Karpas-422 (cell line): ENCODE data around the gene PTPN4. TPM values are rescaled to one million over a fixed set of nuclear protein-coding genes. Genes with fewer than 3 reads are reported as not detected.

Experiments used
- DNase-seq: peaks from one replicate; pipeline ENCODE4 v3.0.0-alpha.2; 2015
- H2AFZ ChIP-seq: fragments of 200-600 bp; sonication (generic); 2 replicates; pipeline ENCODE4 v1.6.1; 2014; ENCODE audit warnings: antibody characterized with exemption, low read length, mixed read lengths
- H3K27ac ChIP-seq: fragments of 200-600 bp; sonication (generic); 2 replicates; pipeline ENCODE4 v1.5.1; 2014; ENCODE audit warnings: mild to moderate bottlenecking, low read length, moderate library complexity
- H3K27me3 ChIP-seq: fragments of 200-600 bp; sonication (generic); 2 replicates; pipeline ENCODE4 v1.6.1; 2014; ENCODE audit warnings: low read length, mixed read lengths
- H3K36me3 ChIP-seq: fragments of 200-600 bp; sonication (generic); 2 replicates; pipeline ENCODE4 v1.6.1; 2014; ENCODE audit warnings: low read length, mixed read lengths; ENCODE audit not compliant: insufficient read depth
- H3K4me1 ChIP-seq: fragments of 200-600 bp; sonication (generic); 2 replicates; pipeline ENCODE4 v1.6.1; 2014; ENCODE audit warnings: mild to moderate bottlenecking, low read length, mixed read lengths
- H3K4me2 ChIP-seq: fragments of 200-600 bp; sonication (generic); 2 replicates; pipeline ENCODE4 v1.6.1; 2014; ENCODE audit warnings: low read length, low read depth, mild to moderate bottlenecking; ENCODE audit not compliant: poor library complexity, severe bottlenecking
- H3K4me3 ChIP-seq: fragments of 200-600 bp; sonication (generic); 2 replicates; pipeline ENCODE4 v1.5.1; 2014; ENCODE audit warnings: mild to moderate bottlenecking, antibody characterized with exemption, low read length, mixed read lengths
- H3K79me2 ChIP-seq: fragments of 200-600 bp; sonication (generic); 2 replicates; pipeline ENCODE4 v1.6.1; 2014; ENCODE audit warnings: mild to moderate bottlenecking, low read length, mixed read lengths
- H3K9ac ChIP-seq: fragments of 200-600 bp; sonication (generic); 2 replicates; pipeline ENCODE4 v1.6.0; 2014; ENCODE audit warnings: low read length
- H3K9me2 ChIP-seq: fragments of 200-600 bp; sonication (generic), shearing (Covaris generic); replicated peaks from 2 replicates; pipeline ENCODE4 v1.6.0; 2014; ENCODE audit warnings: mild to moderate bottlenecking, low read length, moderate library complexity; ENCODE audit not compliant: insufficient read depth
- H3K9me3 ChIP-seq: fragments of 300-700, 200-600 bp; sonication (generic); 2 replicates; pipeline ENCODE4 v1.6.1; 2014; ENCODE audit warnings: low read length, mixed read lengths
- H4K20me1 ChIP-seq: fragments of 200-600 bp; sonication (generic); 2 replicates; pipeline ENCODE4 v1.6.1; 2014; ENCODE audit warnings: mild to moderate bottlenecking, antibody characterized with exemption, low read length, low read depth; ENCODE audit not compliant: insufficient read depth
- total RNA-seq: library from RNA; depleted of rRNA; stranded (reverse); fragments of >200 nt; shearing (Covaris generic); gene quantifications from 2 replicates; pipeline ENCODE4 v1.2.3, GENCODE V29; 2014; ENCODE audit warnings: low replicate concordance

PTPN4 gene
- total RNA-seq, 1 experiment from 2014 or later = 56.7 TPM

GRCh38 chr2:119864318-119864717 is 104.6 kb downstream of the PTPN4 start:
- Histone ChIP-seq H3K79me2 (0 out of 2 replicates have a peak, but pooled peaks cover 4% of the 10 kb centered on the region), H3K9me2 (no peaks in the 10 kb centered on the region), H3K9ac (no peak overlapping the region), H3K36me3 (no peaks in the 10 kb centered on the region), H3K27ac (peak overlapping the region; percentile 88), H3K27me3 (no peaks in the 10 kb centered on the region), H3K4me2 (peak overlapping the region; percentile 53), H4K20me1 (no peaks in the 10 kb centered on the region), H2AFZ (no peak overlapping the region), H3K4me3 (no peak overlapping the region), H3K4me1 (peaks cover 41% of the 10 kb centered on the region), H3K9me3 (no peaks in the 10 kb centered on the region)
- DNase-seq = peak; percentile 67

GRCh38 chr2:119871725-119872124 is 112.0 kb downstream of the PTPN4 start:
- H3K9me2 ChIP-seq = no peaks in the 10 kb centered on the region
- H4K20me1 ChIP-seq = no peaks in the 10 kb centered on the region
- no peaks in the 10 kb centered on the region for H3K27me3 ChIP-seq
- H3K36me3 ChIP-seq = no peaks in the 10 kb centered on the region
- no peak overlapping the region for H2AFZ ChIP-seq
- H3K27ac ChIP-seq = no peak overlapping the region
- no peak for DNase-seq
- H3K4me1 ChIP-seq = no peaks in the 10 kb centered on the region
- no peak overlapping the region for H3K4me2 ChIP-seq
- H3K9me3 ChIP-seq = no peaks in the 10 kb centered on the region
- no peak overlapping the region for H3K9ac ChIP-seq
- peaks cover 7% of the 10 kb centered on the region; the same call in 1 of the 2 replicates for H3K79me2 ChIP-seq
- H3K4me3 ChIP-seq = no peak overlapping the region

- Histone ChIP-seq H3K27me3 (no peaks in the 10 kb centered on the region), H3K79me2 (peaks cover 7% of the 10 kb centered on the region; the same call in 1 of the 2 replicates), H3K9me3 (no peaks in the 10 kb centered on the region), H4K20me1 (no peaks in the 10 kb centered on the region), H3K36me3 (no peaks in the 10 kb centered on the region), H3K9ac (no peak overlapping the region), H3K9me2 (no peaks in the 10 kb centered on the region), H3K4me1 (no peaks in the 10 kb centered on the region), H3K27ac (no peak overlapping the region), H3K4me3 (no peak overlapping the region), H2AFZ (no peak overlapping the region), H3K4me2 (no peak overlapping the region)
- no peak for DNase-seq
Measured at GRCh38 chr2:119873350-119874315, 113.9 kb downstream of the PTPN4 start.

GRCh38 chr2:119879502-119879901 is 119.8 kb downstream of the PTPN4 start:
- no peak overlapping the region for H3K4me2 ChIP-seq
- no peaks in the 10 kb centered on the region for H3K27me3 ChIP-seq
- no peak for DNase-seq

GRCh38 chr2:119888680-119889079 is 129.0 kb downstream of the PTPN4 start:
- no peak for DNase-seq
- H2AFZ ChIP-seq = no peak overlapping the region
- no peaks in the 10 kb centered on the region for H3K4me1 ChIP-seq
- H3K4me3 ChIP-seq = no peak overlapping the region
- H3K9ac ChIP-seq = no peak overlapping the region
- no peaks in the 10 kb centered on the region for H3K9me2 ChIP-seq
- H4K20me1 ChIP-seq = no peaks in the 10 kb centered on the region
- no peaks in the 10 kb centered on the region for H3K27me3 ChIP-seq
- H3K4me2 ChIP-seq = no peak overlapping the region
- H3K79me2 ChIP-seq = peaks cover 7% of the 10 kb centered on the region; the same call in 1 of the 2 replicates
- no peak overlapping the region for H3K27ac ChIP-seq
- H3K36me3 ChIP-seq = 0 out of 2 replicates have a peak, but pooled peaks cover 3% of the 10 kb centered on the region
- peaks cover 5% of the 10 kb centered on the region; the same call in 1 of the 2 replicates for H3K9me3 ChIP-seq

More at GRCh38 chr2:119879502-119879901, 119.8 kb downstream of the PTPN4 start:
- H3K79me2 ChIP-seq = peaks cover 4% of the 10 kb centered on the region; the same call in 1 of the 2 replicates
- no peak overlapping the region for H3K27ac ChIP-seq
- H3K4me3 ChIP-seq = no peak overlapping the region
- H3K9me2 ChIP-seq = no peaks in the 10 kb centered on the region
- H2AFZ ChIP-seq = no peak overlapping the region
- no peak overlapping the region for H3K9ac ChIP-seq
- no peaks in the 10 kb centered on the region for H3K36me3 ChIP-seq
- H4K20me1 ChIP-seq = no peaks in the 10 kb centered on the region
- peaks cover 7% of the 10 kb centered on the region for H3K4me1 ChIP-seq
- H3K9me3 ChIP-seq = no peaks in the 10 kb centered on the region

- no peaks in the 10 kb centered on the region for H3K27me3 ChIP-seq
- H3K79me2 ChIP-seq = no peaks in the 10 kb centered on the region
- H3K9me3 ChIP-seq = peaks cover under 1% of the 10 kb centered on the region; the same call in 1 of the 2 replicates
- H3K9me2 ChIP-seq = no peaks in the 10 kb centered on the region
- no peak overlapping the region for H3K27ac ChIP-seq
- H4K20me1 ChIP-seq = no peaks in the 10 kb centered on the region
- no peak for DNase-seq
- no peak overlapping the region for H3K4me3 ChIP-seq
- H3K9ac ChIP-seq = no peak overlapping the region
- H2AFZ ChIP-seq = no peak overlapping the region
- peaks cover 5% of the 10 kb centered on the region; the same call in 1 of the 2 replicates for H3K36me3 ChIP-seq
- H3K4me1 ChIP-seq = no peaks in the 10 kb centered on the region
- H3K4me2 ChIP-seq = no peak overlapping the region
Measured at GRCh38 chr2:119897736-119898395, 138.1 kb downstream of the PTPN4 start.

- Histone ChIP-seq H3K9me2 (no peaks in the 10 kb centered on the region), H3K9me3 (peaks cover 6% of the 10 kb centered on the region), H4K20me1 (no peaks in the 10 kb centered on the region), H3K4me1 (no peaks in the 10 kb centered on the region), H3K36me3 (peaks cover 10% of the 10 kb centered on the region; the same call in 1 of the 2 replicates), H3K9ac (no peak overlapping the region), H3K79me2 (no peaks in the 10 kb centered on the region), H3K27ac (no peak overlapping the region), H2AFZ (no peak overlapping the region), H3K27me3 (no peaks in the 10 kb centered on the region), H3K4me3 (no peak overlapping the region), H3K4me2 (no peak overlapping the region)
- no peak for DNase-seq
Measured at GRCh38 chr2:119901013-119901412, 141.3 kb downstream of the PTPN4 start.

GRCh38 chr2:119910566-119910965 is 150.8 kb downstream of the PTPN4 start:
- Histone ChIP-seq H3K4me1 (no peaks in the 10 kb centered on the region), H2AFZ (no peak overlapping the region), H3K4me3 (no peak overlapping the region), H4K20me1 (no peaks in the 10 kb centered on the region), H3K79me2 (no peaks in the 10 kb centered on the region), H3K9me2 (no peaks in the 10 kb centered on the region), H3K36me3 (no peaks in the 10 kb centered on the region), H3K9me3 (no peaks in the 10 kb centered on the region), H3K9ac (no peak overlapping the region), H3K4me2 (no peak overlapping the region), H3K27ac (no peak overlapping the region), H3K27me3 (no peaks in the 10 kb centered on the region)
- no peak for DNase-seq
